NCI-H510A (cell line): Measurements from ENCODE around the gene ANKH.

ENCODE experiments used
- DNase-seq: peaks from one replicate; lab custom pipeline; 2025; lab: John Stamatoyannopoulos, UW

ANKH gene

DNA sequence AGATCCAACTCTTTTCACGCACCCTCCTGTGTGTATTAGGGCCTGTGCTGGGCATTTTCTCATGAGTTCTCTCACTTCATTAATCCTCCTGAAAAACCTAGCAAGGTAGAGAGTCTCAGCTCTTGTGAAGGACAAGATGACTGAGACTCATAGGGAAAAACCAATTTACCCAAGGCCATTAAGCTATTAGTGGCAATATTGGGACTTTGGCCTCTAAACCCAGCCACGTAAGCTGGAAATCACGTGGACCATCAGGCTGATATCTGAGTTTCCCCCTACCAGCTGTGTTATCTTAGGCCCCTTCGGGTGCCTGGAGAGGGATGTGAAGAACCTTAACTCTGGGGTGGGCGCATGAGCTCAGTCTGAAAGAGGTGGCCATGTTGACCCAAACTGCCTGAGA lies 80.7 kb downstream of the ANKH start:
- no peak for DNase-seq

DNA sequence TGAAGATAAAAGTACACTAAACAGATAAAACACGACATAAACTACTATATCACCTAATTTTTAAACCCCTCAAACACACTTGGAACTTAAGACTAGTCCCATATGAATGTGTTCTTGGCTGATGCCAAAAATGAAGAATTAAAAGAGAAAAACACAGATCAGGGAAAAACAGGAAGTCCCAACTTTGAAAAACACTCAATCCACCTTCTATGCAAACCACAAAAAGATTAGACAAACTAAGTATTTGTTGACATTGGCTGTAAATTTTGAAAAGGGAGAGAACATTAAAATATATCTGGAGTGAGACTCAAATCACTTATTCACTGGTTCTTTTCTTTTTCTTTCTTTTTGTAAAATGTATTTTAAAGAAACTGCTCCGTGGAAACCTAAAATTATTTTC lies 81.4 kb downstream of the ANKH start:
- DNase-seq = no peak

DNA sequence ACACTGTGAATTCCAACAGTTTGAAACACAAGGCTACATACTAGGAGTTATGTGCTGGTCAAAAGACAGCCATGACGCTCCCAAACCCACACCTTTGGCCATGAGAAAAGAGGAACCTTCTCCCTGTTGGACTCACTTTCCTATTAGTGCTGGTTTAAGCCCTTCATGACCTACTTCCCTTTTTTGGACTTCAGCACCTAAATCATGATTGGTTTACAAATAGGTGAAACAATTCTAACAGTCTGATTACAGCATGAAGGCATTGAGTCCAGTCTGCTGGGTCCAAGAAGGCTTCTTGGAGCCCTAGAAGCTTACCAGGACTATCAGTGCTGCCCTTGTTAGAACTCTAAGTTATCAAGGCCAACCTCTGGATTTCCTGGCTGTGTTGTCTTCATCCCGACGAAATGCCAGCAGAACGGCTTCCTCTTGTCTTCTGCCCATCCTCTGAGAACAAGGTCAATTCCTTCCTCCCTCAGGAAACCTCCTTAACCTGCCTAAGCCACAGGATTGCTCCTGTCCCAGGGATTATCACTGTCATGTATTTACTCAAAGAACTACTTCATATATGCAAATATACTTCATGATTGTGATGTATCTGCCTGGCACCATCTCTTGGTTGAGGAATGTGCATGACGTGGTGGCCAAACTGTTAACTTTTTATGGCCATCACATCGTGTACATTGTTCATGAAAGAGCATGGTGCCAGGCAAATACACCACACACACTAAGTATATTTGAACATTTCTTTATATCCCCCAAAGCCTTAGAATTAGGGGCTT lies 83.6 kb downstream of the ANKH start:
- DNase-seq = no peak

DNA sequence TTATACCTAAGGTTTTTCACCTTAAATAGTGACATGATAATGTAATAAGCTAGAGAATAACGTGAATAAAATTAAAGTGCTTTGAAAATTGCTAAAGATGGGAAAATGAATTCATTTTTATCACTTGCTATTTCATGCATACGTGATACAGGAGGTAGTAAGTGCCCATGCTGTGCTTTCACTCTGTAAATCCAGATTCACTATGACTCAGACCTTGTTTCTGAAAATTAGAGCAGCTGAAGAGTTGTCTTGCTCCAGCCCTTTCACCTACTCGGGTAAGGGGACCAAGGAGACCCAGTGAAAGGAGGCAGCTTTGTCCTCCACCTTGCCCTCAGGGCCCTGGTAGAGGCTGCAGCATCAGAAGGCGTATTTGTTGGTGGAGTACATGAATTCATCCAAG lies 87.9 kb downstream of the ANKH start:
- no peak for DNase-seq

DNA sequence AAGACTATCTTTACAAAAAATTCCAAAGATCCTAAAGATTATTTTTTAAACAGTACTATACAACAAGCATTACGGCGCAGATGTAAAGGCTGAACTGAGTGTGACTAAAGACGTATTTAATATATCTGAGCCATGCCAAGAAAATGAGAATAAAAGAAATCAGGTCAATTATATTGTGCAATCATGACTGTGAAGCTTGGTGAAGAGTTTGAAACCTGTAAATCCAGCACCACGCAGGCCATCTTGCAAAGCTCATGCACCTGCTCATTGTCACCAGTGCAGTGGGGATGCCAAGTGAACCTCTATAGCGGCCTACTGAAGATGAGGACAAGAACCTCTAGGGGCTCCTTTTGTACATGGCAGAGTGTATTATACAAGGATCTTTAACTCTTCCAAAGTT lies 89.0 kb downstream of the ANKH start:
- no peak for DNase-seq

DNA sequence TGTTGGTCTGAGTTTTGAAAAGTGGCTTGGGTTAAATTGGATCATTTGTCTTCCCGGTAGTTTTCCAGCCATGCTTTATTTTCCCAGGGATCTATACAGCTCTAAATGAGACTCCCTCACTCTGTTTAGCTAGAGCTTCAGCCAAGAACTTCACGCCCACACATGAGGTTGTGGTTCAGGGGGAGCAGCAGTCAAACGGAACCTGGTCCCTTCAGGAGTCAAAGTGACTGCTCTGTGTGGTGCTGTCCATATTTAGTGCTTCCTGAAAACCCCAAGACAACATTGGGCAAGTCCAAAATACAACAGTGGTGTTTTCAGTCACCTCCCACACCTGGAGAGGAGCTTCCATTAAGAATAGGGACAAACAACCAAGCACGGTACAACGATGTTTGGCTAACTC lies 90.5 kb downstream of the ANKH start:
- no peak for DNase-seq

DNA sequence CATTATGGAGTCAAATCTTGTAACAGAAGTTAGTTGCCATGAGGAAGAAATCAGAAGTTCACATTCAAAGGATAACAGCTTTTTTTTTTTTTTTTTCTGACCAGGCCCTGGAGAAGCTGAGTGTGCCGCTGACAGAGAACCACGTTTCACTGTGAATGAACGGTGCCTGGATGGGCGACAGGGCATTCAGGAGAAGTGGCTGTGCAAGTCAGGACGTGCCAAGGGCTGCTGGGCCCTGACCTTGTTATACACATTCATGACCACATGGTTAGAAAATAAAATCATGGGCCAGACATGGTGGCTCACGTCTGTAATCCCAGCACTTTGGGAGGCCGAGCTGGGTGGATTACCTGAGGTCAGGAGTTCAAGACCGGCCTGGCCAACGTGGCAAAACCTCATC lies 91.6 kb downstream of the ANKH start:
- DNase-seq = peak; percentile 61

DNA sequence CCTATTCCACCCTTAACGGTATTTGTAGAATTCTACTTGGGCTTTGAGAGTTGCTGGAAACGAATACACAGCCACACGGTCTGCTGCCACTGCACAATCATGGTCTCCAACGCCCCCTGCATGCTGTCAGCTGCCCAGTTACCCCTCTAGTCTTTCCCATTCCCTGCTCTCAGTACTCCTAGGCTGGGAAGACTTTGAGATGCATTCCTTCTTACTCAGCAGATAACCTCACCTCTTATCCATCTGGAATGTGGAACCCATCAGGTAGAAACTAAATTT lies 92.8 kb downstream of the ANKH start:
- no peak for DNase-seq

DNA sequence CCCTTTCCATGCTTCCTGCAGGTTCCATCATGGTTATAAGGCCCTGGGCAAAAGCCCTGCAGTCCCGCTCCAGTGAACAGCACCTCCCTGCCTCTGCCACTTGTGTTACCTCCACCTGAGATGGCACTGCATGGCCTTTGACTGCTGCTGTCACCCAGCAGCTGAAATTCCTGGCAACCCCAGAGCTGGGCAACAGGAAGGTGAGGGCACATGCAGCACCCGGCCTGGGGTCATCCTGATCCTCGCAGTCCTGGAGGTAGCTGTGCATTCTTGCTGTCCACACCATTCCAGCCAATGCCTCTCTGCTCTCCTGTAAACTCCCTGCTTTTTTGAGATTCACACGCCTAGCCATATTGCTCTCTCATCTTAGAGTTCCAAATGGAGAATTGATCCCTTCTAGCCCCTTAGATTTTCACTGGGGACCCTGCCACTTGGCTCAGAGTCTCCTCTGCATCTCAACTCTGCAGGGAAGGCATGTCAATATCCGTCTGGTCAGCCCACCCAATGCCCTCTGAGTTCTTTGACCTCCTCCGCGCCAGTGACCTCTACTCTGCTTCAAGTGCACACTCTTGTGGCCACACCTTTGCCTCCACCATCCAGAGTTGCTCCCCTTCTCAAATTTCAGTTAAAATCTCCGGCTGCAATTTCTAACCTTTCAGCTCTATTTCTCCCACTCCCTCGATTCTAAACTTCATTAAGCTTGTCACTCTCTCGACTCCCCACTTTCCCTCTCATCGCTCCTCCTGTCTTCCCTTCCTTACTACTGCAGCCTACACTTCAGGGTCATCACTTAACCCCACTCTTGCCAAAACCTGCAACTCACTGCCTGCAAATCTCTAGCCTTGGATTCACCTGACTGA lies 93.4 kb downstream of the ANKH start:
- no peak for DNase-seq

DNA sequence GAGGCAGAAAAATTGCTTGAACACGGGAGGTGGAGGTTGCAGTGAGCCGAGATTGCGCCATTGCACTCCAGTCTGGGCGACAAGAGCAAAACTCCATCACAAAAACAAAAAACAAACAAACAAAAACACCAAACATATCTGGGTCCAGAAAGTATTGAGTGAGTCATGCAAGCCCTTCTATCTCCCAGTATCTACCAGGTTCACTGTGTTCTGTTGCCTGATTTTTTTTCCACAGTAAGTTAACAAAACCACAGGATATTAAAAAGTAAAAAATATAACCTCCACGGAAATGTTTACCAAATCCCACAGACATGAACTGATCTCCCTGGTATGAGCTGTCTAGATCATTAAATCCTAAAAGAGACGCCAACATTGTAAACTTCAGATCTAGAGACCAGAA lies 94.4 kb downstream of the ANKH start:
- no peak for DNase-seq

DNA sequence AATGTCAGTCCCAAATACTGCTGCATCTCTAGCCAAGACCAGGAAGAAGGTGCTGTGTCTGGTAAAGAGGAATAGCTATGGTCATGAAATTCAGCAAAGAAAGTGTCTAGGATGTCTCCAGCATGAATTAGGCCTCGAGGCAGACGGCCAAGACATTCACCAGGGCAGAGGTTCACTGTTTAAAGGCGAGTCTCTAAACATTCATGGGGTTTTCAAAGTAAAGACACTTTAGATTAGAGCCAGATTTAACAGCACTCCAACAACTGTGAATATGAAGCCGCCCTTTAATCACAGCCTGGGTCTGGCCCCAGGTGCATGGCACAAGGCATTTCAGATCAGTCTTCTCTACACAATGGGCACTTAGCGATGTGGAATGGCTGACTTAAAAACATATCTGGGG lies 95.0 kb downstream of the ANKH start:
- DNase-seq = no peak

DNA sequence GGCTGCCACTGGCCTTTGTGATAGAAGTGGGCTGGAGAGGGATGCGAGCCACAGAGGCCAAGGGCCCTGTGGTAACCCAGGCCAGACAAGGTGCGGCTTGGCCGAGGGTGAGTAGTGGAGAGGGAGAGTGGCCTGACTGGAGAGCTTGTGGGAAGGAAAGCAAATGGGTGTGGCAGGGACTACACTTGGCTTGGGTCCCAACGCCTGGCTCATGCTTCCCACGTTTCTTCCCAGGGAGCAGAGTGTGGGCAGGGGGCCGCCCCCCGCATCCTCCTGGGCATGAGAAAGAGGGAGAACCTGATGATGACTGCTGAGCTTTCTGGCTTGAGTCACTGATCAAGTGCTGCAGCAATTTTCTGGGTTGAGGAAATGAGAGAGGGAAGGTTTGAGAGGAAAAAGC lies 95.7 kb downstream of the ANKH start:
- DNase-seq = no peak

DNA sequence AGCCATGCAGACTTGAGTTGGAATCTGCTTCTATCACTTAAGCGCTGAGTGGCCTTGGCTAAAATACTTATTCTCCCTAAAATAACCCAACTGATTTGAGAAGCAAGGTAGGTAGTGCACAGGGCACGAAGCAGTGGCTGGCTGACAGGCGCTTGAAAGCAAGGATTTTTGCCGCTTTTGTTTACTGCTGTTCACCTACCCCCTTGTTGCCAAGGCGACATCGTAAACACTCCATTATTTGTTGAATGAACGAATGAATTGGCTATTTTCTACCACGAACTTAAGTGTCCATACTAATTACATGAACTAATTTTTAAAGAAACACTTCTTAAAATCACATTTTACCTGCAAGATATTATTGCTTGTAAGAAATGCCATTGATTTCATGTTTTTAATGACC lies 98.0 kb downstream of the ANKH start:
- no peak for DNase-seq

DNA sequence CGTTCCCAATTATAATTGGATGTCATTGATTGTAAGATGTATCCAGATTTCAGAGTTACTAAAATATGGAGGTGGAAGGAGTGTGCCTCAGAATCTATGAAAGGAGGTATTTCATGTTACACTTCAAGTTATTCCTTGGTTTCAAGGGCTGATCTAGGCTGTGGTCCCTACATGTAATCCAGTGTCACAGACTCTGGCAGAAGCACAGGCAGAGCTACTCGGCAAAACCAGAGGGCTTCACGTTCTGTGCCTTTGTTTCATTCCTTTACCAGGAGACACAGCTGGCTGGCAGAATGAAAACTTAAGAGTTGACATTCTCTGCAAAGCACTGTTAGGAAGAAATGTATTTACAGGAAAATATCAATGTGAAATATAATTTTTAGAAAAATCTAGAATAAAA lies 99.6 kb downstream of the ANKH start:
- no peak for DNase-seq

DNA sequence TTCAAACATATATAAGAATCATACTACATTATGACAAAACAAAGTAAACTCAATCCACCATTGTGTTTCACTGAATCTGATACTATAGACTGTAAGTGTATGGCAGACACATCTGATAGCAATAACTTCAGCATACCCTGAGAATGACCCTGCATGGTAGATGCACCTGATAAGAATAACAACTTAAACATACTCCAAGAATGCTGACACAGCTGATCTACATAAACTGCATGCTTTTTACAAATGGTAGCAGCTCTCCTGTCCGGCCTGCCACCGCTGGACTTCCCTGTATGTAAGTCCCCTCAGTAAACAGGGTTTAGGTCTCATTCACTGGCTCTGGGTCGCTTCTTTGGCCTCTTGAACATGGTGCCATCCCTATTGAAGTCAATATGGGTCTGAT lies 100.4 kb downstream of the ANKH start:
- DNase-seq = no peak

DNA sequence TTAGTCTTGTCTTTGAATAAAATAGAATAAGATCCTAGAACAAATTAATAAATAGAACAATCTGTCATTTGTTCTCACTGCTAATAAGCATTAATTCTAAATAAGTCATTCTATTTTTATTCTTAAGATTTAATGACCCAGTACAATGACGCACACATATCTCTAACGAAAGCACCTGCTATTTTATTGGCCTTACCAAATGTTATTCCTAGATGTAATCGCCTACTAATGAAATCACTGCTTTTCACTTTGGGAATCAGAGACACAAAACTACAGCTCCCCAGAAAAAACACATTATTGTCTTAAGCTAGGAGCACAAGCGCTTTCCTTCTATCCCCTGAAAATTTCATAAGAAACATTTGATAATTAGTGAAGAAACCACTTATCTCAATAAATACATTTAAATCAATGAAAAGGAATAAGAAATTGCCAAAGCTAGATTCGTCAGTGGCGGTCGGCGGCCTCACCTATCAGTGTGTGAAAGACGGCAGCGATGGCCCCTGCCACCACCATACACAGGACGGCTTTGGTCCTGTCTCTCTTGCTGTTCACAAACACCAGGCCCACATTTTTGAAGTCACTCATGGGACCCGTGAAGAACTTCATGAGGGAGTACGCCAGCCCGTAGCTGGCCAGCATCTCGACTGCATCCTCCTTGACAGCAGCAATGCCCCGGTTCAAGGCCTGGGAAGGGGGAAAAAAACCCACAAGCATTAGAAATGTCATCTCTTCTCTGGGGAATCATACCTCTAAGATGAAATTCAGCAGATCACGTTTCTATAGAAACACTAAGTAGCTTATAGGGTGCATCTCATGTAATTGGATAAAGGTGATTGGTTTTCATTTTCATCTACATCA lies 102.8 kb downstream of the ANKH start:
- DNase-seq = no peak

DNA sequence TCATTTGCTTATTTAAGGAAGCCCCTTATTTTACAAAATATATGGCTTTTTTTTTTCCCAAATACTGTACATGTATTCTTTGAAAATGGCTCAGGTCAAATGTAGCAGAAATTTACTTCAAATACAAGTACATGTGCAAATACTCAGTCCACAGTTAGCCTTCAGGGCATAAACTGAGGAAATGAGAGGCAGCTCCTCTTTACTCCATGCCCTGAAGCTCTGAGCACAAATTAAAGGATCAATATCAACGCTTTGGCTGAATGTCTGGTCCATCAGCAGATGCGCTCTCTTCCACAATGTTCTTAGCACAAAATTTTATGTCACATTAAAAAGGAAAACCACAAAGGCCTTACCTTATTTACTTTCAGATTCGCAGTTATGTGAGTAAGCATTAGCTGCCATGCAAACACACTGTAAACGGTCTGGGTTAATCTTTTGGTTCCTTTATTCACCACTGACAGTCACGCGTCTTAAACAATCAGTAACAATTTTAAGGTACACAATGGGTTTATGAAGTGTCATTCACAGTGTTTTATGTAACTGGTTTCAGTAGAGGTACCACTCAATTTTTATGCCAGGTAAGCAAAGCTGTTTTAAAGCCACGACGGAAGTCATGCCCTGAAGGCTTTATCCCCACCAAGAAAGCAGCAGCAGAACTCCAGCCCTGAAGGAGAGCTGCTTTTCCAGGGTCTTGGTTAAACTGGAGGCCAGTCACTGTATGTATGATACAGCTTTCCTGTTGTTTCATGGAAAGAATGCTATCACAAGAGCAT lies 103.7 kb downstream of the ANKH start:
- DNase-seq = no peak

DNA sequence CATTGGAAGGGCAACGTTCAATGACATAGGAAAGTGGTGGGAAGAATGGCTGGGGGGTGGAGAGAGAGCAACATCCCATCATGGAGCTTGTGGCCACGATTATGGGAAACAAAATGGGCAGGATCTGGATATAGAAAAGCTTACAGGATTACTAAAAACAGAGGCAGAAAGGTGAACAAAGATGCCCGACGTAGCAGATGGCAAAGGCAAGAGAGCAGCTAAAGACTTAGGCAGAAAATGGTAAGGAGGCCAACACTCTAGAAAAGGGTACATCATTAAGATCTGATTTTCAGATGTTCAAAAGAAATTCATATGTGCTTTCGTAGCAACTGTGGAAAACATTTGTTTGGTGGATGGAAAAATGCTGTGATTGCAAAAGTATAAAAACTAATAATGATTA lies 104.5 kb downstream of the ANKH start:
- DNase-seq = no peak

DNA sequence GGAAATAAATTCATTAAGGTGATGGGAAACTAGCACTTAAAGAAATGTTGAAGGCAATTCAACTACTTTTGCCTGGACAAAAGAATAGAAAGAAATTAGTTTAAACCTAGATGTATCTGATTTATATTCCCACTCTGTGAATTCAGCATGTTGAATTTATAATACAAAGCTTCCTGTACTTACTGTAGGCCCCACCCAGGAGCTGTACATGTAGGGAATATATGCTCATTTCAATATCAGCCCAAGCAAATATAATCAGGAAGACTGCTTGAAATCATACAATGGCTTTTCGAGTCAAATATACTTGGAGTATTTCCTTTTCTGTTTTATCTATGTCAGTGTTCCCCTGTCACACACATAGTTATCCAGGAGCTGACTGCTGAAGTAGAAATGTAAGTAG lies 105.0 kb downstream of the ANKH start:
- no peak for DNase-seq

DNA sequence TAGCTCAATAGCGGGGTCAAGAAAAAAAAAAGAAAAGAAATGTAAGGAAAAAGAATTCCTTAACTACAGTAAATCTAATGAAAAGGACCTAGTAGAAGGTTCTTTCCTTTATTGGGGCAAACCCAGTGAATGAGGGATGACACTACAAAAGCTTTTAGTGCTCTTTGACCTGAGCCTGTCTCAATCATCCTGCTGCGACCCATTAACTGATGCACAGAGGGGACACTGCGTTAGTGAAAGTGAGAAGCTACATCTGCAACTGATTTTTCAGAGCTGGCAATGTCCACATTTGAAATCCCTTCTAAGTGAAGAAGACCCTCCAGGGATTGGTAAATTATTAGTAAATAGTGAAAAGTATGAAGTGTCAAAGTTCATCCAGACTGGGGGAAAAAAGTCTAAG lies 106.0 kb downstream of the ANKH start:
- DNase-seq = no peak

DNA sequence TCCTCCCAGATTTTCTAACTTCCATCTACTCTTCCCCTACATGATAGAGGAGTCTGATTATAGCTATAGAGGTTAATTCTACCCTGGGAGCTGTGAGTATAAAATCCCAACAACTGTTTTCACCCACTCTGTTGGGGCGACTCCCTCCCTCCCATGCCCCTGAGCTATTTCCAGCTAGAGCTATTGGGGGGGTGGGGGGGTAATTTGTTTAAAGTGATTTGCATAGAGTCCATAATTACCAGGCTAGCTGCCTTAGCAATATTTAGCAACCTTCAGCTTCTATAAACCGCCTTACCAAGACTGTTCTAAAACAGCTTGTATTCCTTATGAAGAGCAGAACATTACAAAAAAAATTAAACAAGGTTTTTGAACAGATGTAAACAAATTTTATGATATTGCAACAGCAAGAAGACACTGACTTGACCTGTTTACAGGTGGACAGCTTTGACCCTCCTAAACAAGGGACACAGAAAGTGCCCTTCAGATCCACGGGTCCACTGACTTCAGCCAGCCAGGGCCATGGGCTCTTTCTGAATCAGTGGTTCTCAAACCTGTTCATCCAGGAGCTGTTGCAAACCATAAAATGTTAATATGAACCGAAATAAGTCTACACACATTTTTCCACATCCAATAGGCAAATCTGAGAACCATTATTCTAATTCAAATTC lies 108.9 kb downstream of the ANKH start:
- DNase-seq = no peak
